ENCODE results near the gene HTR6. TPM values are rescaled to one million over a fixed set of nuclear protein-coding genes. Genes with fewer than 3 reads are reported as not detected.
A peak's percentile ranks its signal among the peaks of the same experiment; 100 is the strongest.

HTR6 gene
- total and polyA plus RNA-seq, 2 of the 4 experiments (the other 2 are of a cell fraction), result not detected

GRCh38 chr1:19640363-19641316 is 24.0 kb upstream of the HTR6 start:
- Histone ChIP-seq H3K18ac (ENCODE audit: low read depth, low read length) (no peak overlapping the region; the same call in 1 of the 2 replicates), H2AK5ac (ENCODE audit: low read depth, low read length) (0 out of 2 replicates have a peak overlapping the region, but pooled peaks have one; percentile 9), H3K9me3 (ENCODE audit: control insufficient read depth, insufficient read depth, low read length) (no peaks in the 10 kb centered on the region), H3K4me1 (ENCODE audit: control insufficient read depth, insufficient read depth, low read length) (peaks cover 11% of the 10 kb centered on the region; the same call in 1 of the 2 replicates), H3K14ac (replicated peaks; ENCODE audit: low read depth, low read length) (no peak overlapping the region), H2BK20ac (ENCODE audit: low read depth, low read length) (no peak overlapping the region), H3K23ac (ENCODE audit: low read depth, low read length) (no peak overlapping the region), H3K79me1 (ENCODE audit: low read depth in 1 of 2, low read length in 2 of 2) (peaks cover 0 to 7% of the 10 kb centered on the region in 2 experiments; a peak in 1 of 4 replicates), H3K56ac (ENCODE audit: extremely low read depth, insufficient read depth, low read length) (no peak overlapping the region), H3K27me3 (ENCODE audit: control insufficient read depth, insufficient read depth, low read length) (no peaks in the 10 kb centered on the region), H4K8ac (ENCODE audit: low read depth in 2 of 2, low read length in 2 of 2) (no peak overlapping the region), H3K27ac (ENCODE audit: insufficient read depth, low read length) (no peak overlapping the region; the same call in 1 of the 2 replicates), H3K36me3 (ENCODE audit: control insufficient read depth, insufficient read depth, low read length) (no peaks in the 10 kb centered on the region), H2BK15ac (ENCODE audit: low read depth, low read length) (no peak overlapping the region), H3K4me2 (ENCODE audit: low read depth, low read length) (peak overlapping the region; percentile 3; the same call in 1 of the 2 replicates), H2AFZ (replicated peaks; ENCODE audit: low read length, poor library complexity) (peak overlapping the region; percentile 46), H4K91ac (ENCODE audit: insufficient read depth, low read depth, low read length) (no peak overlapping the region), H3K4ac (ENCODE audit: low read depth, low read length) (no peak overlapping the region), H4K20me1 (ENCODE audit: insufficient read depth, low read length) (peaks cover 1% of the 10 kb centered on the region; the same call in 1 of the 2 replicates), H2AK9ac (replicated peaks; ENCODE audit: low read depth, low read length, poor library complexity) (peak overlapping the region; percentile 23), H3K9ac (ENCODE audit: low read depth, low read length) (no peak overlapping the region), H3K9me1 (ENCODE audit: insufficient read depth, low read length) (peaks cover 7% of the 10 kb centered on the region), H3K4me3 (ENCODE audit: insufficient read depth, low read depth, low read length) (no peak overlapping the region), H4K5ac (ENCODE audit: low read depth, low read length) (no peak overlapping the region), H2BK5ac (ENCODE audit: low read depth, low read length, poor library complexity, severe bottlenecking) (no peak overlapping the region), H2BK120ac (ENCODE audit: low read depth, low read length) (no peak overlapping the region)
- dilution Hi-C loops (cut with HindIII; ENCODE audit: low sequenced_read_pairs, unreplicated experiment), result no loop called here
- intact Hi-C loops (cut with micrococcal nuclease), result no loop called here
- in situ Hi-C loops (cut with MboI; ENCODE audit: low sequenced_read_pairs), result loop anchor here (10.0 kb wide), 1 partner anchor 156 kb away; the partner anchor contains the start of gene CAPZB
- DNase-seq (peak; percentile 26), ATAC-seq (ENCODE audit: low read depth) (no peak)
- 41% methylated on average over 5 of the region's 14 CpGs; no CpG with 5 or more reads in 1 of the 2 experiments for WGBS, 2 experiments (ENCODE audit: extremely low coverage in 2 of 2, insufficient read length in 1 of 2)
- BruUV-seq (replicated peaks), result no TSS peak
- ChIA-PET POLR2A (ENCODE audit: unreplicated experiment) (interaction anchor here (0.5 kb wide), 1 partner anchor 295 kb away, joined by 3 read pairs; no protein-coding TSS in a partner anchor), CTCF (interaction anchor here (0.5 to 1.1 kb wide), 4 partner anchors 13 to 357 kb away, joined by 3 to 7 read pairs (median 3); no protein-coding TSS in a partner anchor)
- TF ChIP-seq BHLHE40 (IDR thresholded peaks at IDR 0.05; ENCODE audit: low read depth, low read length) (no peak), ELK1 (IDR thresholded peaks at IDR 0.05; ENCODE audit: borderline replicate concordance, low read depth, low read length) (no peak), CHD1 (IDR thresholded peaks at IDR 0.05; ENCODE audit: low read depth, low read length) (no peak), MAZ (IDR thresholded peaks at IDR 0.05; ENCODE audit: borderline replicate concordance, low read depth, low read length) (no peak), MXI1 (IDR thresholded peaks at IDR 0.05; ENCODE audit: borderline replicate concordance, low read depth, low read length) (no peak), SMC3 (IDR thresholded peaks at IDR 0.05; ENCODE audit: low read depth, low read length) (no peak), FOS (IDR thresholded peaks at IDR 0.05; ENCODE audit: low read depth, low read length) (no peak), CEBPB (IDR thresholded peaks at IDR 0.05; ENCODE audit: low read depth, low read length) (no peak), RFX5 (IDR thresholded peaks at IDR 0.05; ENCODE audit: low read depth, low read length) (no peak), NFE2L2 (IDR thresholded peaks at IDR 0.05; ENCODE audit: low read depth, low read length) (no peak), POLR2A (IDR thresholded peaks at IDR 0.05; ENCODE audit: low read depth, low read length) (no peak), RCOR1 (IDR thresholded peaks at IDR 0.05; ENCODE audit: insufficient replicate concordance, low read length) (no peak), CTCF (conservative IDR thresholded peaks at IDR 0.05; ENCODE audit: low read depth, low read length) (no peak)
